Ascending aorta (tissue), 2 donors: Measurements from ENCODE around the gene KRT40. TPM values are rescaled to one million over a fixed set of nuclear protein-coding genes. Genes with fewer than 3 reads are reported as not detected.

Source experiments
- DNase-seq, 2 donors: peaks; one replicate each; pipeline ENCODE4 v3.0.0-alpha.2; 2019; ENCODE audit warnings: low spot score in 2 of 2
- H3K27ac ChIP-seq, 2 donors: fragments of 200-600 bp; sonication (generic); one replicate each; pipeline ENCODE4 v1.5.1; 2016 to 2017; ENCODE audit warnings: mild to moderate bottlenecking in 1 of 2
- H3K27me3 ChIP-seq: fragments of 200-600 bp; sonication (generic); one replicate; pipeline ENCODE4 v1.5.1; 2017
- H3K36me3 ChIP-seq, 2 donors: fragments of 200-600 bp; sonication (generic); one replicate each; pipeline ENCODE4 v1.5.1; 2016
- H3K4me1 ChIP-seq, 2 donors: fragments of 200-600 bp; sonication (generic); one replicate each; pipeline ENCODE4 v1.5.1; 2016 to 2017; ENCODE audit warnings: mild to moderate bottlenecking in 1 of 2
- H3K4me3 ChIP-seq, 2 donors: fragments of 200-600 bp; sonication (generic); one replicate each; pipeline ENCODE4 v1.5.1; 2016 to 2017; ENCODE audit warnings: mild to moderate bottlenecking in 1 of 2
- H3K9me3 ChIP-seq, 2 donors: fragments of 200-600 bp; sonication (generic); one replicate each; pipeline ENCODE4 v1.5.1; 2016
- intact Hi-C: fragments of 100-400 bp; cut with DNase I; formaldehyde crosslinking; loops from one replicate; pipeline ENCODE4 v1.15.1; 2023
- total RNA-seq: library from RNA; depleted of rRNA; stranded (reverse); fragments of >200 nt; gene quantifications from one replicate; pipeline ENCODE4 v1.1.0, GENCODE V29; 2016
- TF ChIP-seq, protein P1 (sequence below), 3 experiments: fragments of 200-600 bp in 2 of 3; fragments of 450-650 bp in 1 of 3; sonication (generic) in 2 of 3; IDR thresholded peaks; one replicate each; pipeline ENCODE4 v1.5.1; 2016 to 2019; ENCODE audit warnings: antibody characterized with exemption in 3 of 3, mild to moderate bottlenecking in 1 of 3, moderate library complexity in 1 of 3

Gene KRT40
- total RNA-seq, 1 donor from 2014 or later = not detected

DNA sequence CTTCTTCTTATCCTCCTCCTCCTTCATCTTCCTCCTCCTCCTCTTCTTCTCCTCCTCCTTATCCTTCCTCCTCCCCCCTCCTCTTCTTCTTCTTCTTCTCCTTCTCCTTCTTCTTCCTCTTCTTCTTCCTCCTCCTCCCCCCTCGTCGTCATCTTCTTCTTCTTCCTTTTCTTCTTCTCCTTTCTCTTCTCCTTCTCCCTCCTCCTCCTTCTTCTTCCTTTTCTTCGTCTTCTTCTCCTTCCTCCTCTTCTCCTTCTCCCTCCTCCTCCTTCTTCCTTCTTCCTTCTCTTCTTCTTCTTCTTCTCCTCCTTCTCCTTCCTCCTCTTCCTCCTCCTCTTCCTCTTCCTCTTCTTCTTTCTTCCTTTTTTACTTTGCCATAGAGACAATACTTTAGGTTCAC is 41.6 kb downstream of the KRT40 start:
- H3K4me3 ChIP-seq = no peak overlapping the region
- H3K36me3 ChIP-seq = no peaks in the 10 kb centered on the region
- no peaks in the 10 kb centered on the region for H3K27me3 ChIP-seq
- no peaks in the 10 kb centered on the region for H3K4me1 ChIP-seq
- TF ChIP-seq, protein P1, sequence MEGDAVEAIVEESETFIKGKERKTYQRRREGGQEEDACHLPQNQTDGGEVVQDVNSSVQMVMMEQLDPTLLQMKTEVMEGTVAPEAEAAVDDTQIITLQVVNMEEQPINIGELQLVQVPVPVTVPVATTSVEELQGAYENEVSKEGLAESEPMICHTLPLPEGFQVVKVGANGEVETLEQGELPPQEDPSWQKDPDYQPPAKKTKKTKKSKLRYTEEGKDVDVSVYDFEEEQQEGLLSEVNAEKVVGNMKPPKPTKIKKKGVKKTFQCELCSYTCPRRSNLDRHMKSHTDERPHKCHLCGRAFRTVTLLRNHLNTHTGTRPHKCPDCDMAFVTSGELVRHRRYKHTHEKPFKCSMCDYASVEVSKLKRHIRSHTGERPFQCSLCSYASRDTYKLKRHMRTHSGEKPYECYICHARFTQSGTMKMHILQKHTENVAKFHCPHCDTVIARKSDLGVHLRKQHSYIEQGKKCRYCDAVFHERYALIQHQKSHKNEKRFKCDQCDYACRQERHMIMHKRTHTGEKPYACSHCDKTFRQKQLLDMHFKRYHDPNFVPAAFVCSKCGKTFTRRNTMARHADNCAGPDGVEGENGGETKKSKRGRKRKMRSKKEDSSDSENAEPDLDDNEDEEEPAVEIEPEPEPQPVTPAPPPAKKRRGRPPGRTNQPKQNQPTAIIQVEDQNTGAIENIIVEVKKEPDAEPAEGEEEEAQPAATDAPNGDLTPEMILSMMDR (IDR thresholded peaks at IDR 0.05) = no peak
- no peaks in the 10 kb centered on the region for H3K9me3 ChIP-seq
- no peak overlapping the region for H3K27ac ChIP-seq
- intact Hi-C loops = no loop called here
- DNase-seq = no peak

DNA sequence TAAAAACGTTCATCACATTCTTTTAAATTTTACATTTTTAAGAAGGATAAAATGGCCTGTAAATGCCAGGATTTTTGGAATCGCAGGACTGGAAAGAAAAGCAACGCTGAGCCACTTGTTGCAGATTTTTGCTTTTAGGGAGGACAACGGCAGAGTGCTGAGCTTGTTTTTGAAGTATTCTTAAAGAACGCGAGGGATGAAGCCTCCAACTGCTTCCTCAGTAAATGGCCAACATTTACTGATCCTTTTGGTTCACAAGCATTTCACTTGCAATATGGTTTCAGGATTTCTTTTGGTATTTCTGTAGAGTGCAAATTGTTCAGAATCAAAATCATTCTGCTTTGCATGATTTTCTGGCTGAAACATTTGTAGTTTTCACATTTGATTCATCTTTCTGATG is 43.9 kb downstream of the KRT40 start:
- Histone ChIP-seq H3K27me3 (no peaks in the 10 kb centered on the region), H3K9me3 (no peaks in the 10 kb centered on the region), H3K36me3 (no peaks in the 10 kb centered on the region), H3K4me1 (no peaks in the 10 kb centered on the region), H3K4me3 (no peak overlapping the region), H3K27ac (no peak overlapping the region)
- TF ChIP-seq, protein P1 (IDR thresholded peaks at IDR 0.05) = no peak
- no peak for DNase-seq
- intact Hi-C loops = no loop called here

DNA sequence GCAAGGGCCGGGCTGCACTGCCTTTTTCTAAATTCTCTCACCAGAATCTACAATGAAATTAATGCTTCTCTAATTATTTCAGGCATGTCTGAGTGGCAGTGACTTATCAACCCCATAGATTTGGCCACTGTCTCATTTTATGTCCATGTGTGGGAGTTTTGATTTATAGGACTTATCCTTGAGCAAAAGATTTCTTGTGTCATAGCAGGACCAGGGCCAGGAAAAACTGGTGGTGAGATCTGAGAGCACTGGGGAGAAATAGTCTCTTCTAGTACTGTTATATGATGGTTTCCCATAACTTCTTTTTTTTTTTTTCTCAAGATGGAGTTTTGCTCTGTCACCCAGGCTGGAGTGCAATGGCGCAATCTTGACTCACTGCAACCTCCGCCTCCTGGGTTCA is 45.1 kb downstream of the KRT40 start:
- intact Hi-C loops = no loop called here

DNA sequence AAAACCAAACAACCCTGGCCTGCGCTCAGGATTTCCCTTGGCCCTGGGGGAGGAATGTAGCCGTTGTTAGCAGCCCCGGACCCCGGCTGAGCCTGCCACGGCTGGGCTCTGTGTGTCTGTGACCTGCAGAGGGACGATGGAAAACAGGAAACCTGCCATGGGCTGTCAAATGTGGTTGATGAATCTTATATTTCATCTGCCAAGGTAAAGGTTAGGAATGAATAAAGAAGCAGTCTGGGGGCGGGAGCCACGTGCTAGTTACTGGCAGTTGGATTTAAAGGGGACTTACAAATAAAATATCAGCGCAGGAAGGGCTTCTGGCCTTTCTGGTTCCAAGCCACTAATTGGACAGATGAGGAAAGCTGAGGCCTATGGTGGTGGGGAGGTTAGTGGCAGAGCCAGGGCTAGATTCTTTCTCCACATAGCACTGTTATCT is 46.7 kb downstream of the KRT40 start, which contains the start of gene KRT23:
Gene KRT23 (minus strand): TSS at position 263 of the 436 bp plus-strand sequence. CDS start 1,043 bp downstream, outside the sequence.
- intact Hi-C loops = no loop called here
- TF ChIP-seq, protein P1 (IDR thresholded peaks at IDR 0.05) = no peak

More for the DNA sequence above, 45.1 kb downstream of the KRT40 start:
- no peak overlapping the region for H3K27ac ChIP-seq
- DNase-seq = no peak
- no peaks in the 10 kb centered on the region for H3K36me3 ChIP-seq
- H3K9me3 ChIP-seq = no peaks in the 10 kb centered on the region
- no peak overlapping the region for H3K4me3 ChIP-seq
- no peaks in the 10 kb centered on the region for H3K27me3 ChIP-seq
- H3K4me1 ChIP-seq = no peaks in the 10 kb centered on the region
- TF ChIP-seq, protein P1 (IDR thresholded peaks at IDR 0.05) = no peak

DNA sequence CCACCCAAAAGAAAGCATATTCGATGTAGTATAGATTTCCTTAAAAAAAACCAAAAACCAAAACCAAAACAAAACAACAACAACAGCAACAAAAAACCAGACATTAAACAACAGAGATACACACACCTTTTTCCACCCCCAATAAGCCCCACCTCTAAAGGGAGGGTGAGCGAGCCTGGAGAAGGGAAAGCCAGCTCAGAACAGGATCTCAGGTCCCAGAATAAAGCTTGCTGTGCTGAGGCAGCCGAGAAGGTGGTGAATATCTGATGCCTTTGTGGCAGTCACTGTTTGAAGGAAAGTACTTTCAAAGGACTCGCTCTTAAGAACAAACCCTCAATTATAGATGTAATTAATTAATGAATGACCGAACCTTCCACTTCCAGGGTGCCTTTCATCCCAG is 47.1 kb downstream of the KRT40 start:
- DNase-seq = no peak
- H3K4me1 ChIP-seq = no peaks in the 10 kb centered on the region
- H3K27me3 ChIP-seq = no peaks in the 10 kb centered on the region
- H3K9me3 ChIP-seq = no peaks in the 10 kb centered on the region
- H3K27ac ChIP-seq = no peak overlapping the region
- H3K4me3 ChIP-seq = no peak overlapping the region
- no peaks in the 10 kb centered on the region for H3K36me3 ChIP-seq
- TF ChIP-seq, protein P1 (IDR thresholded peaks at IDR 0.05) = no peak
- intact Hi-C loops = no loop called here

More for the DNA sequence above, 46.7 kb downstream of the KRT40 start, which contains the start of gene KRT23:
- H3K4me3 ChIP-seq = no peak within 1 kb of the TSS
- no peaks in the 10 kb centered on the region for H3K36me3 ChIP-seq
- no peak within 1 kb of the TSS for H3K27ac ChIP-seq
- no peaks in the 10 kb centered on the region for H3K9me3 ChIP-seq
- no peak for DNase-seq
- H3K27me3 ChIP-seq = no peaks in the 10 kb centered on the region
- H3K4me1 ChIP-seq = no peaks in the 10 kb centered on the region

DNA sequence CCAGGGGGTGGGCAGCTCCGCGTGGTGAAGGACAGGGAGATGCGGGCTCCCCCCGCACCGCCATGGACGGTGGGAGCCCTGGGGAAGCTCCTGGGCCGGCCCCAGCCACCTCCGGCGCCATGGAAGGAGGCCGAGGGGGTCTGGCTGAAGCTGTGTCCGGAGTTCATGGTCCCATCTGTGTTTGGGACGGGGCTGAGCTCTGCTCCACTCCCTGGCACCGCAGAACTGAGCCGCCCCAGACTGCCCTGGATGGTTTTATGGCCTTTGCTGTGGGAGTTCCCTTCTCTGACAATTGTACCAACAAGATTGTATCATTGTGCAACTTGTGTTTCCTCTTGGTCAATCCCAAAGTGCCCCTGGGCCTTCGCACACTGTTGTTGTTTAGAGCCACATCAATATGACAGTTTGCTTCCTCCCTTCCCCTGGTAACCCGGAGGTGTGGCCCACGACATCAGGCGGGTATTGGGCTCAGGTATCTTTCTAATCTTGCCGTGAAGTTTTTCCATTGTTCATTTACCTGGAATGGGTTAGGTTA is 47.6 kb downstream of the KRT40 start:
- no peaks in the 10 kb centered on the region for H3K9me3 ChIP-seq
- intact Hi-C loops = no loop called here
- H3K27ac ChIP-seq = no peak overlapping the region
- DNase-seq = no peak
- no peaks in the 10 kb centered on the region for H3K27me3 ChIP-seq
- H3K4me1 ChIP-seq = no peaks in the 10 kb centered on the region
- no peaks in the 10 kb centered on the region for H3K36me3 ChIP-seq
- no peak overlapping the region for H3K4me3 ChIP-seq
- TF ChIP-seq, protein P1 (IDR thresholded peaks at IDR 0.05) = no peak
